HepG2 (cell line): ENCODE data around the gene DGCR2. TPM values are rescaled to one million over a fixed set of nuclear protein-coding genes. Genes with fewer than 3 reads are reported as not detected.

Experiments used
- BRCA1 ChIP-seq: sonication (generic); formaldehyde crosslinking; IDR thresholded peaks from 2 replicates; pipeline ENCODE4 v1.4.0; 2020; ENCODE audit warnings: missing genetic modification reagents
- CREM ChIP-seq, 2 experiments: sonication (generic) in 1 of 2; formaldehyde crosslinking in 1 of 2; IDR thresholded peaks; 2 replicates each; pipeline versions ENCODE4 v1.4.0 to v1.6.1; 2016 to 2020; ENCODE audit warnings: antibody characterized with exemption in 1 of 2, mild to moderate bottlenecking in 1 of 2, missing genetic modification reagents in 1 of 2
- DMAP1 ChIP-seq: IDR thresholded peaks from 2 replicates; pipeline ENCODE4 v1.6.1; 2016
- DZIP1 ChIP-seq: sonication (generic); formaldehyde crosslinking; IDR thresholded peaks from 2 replicates; pipeline ENCODE4 v1.5.0; 2020; ENCODE audit warnings: mild to moderate bottlenecking, missing genetic modification reagents
- HCFC1 ChIP-seq: fragments of 150-350 bp; IDR thresholded peaks from 2 replicates; pipeline ENCODE4 v1.6.1; 2014; ENCODE audit warnings: low read depth, low read length
- HES4 ChIP-seq: sonication (generic); formaldehyde crosslinking; IDR thresholded peaks from 2 replicates; pipeline ENCODE4 v1.9.0; 2021; ENCODE audit warnings: mild to moderate bottlenecking, missing genetic modification reagents, borderline replicate concordance
- IRF1 ChIP-seq: sonication (generic); formaldehyde crosslinking; IDR thresholded peaks from 2 replicates; pipeline ENCODE4 v1.4.0; 2020; ENCODE audit warnings: low read depth, mild to moderate bottlenecking, missing genetic modification reagents
- MYC ChIP-seq: sonication (generic); formaldehyde crosslinking; IDR thresholded peaks from 2 replicates; pipeline ENCODE4 v1.9.0; 2021; ENCODE audit warnings: missing genetic modification reagents, borderline replicate concordance
- NONO ChIP-seq, 2 experiments: fragments of 450-650 bp in 1 of 2; sonication (generic) in 1 of 2; formaldehyde crosslinking in 1 of 2; IDR thresholded peaks in 1 of 2; conservative IDR thresholded peaks in 1 of 2; 2 replicates each; pipeline versions ENCODE4 v1.6.1 to v1.8.0; 2017 to 2022; ENCODE audit warnings: mild to moderate bottlenecking in 1 of 2, missing genetic modification reagents in 1 of 2, moderate library complexity in 1 of 2
- RFX1 ChIP-seq: fragments of 450-650 bp; IDR thresholded peaks from 2 replicates; pipeline ENCODE4 v1.6.1; 2017
- RFXAP ChIP-seq: sonication (generic); formaldehyde crosslinking; IDR thresholded peaks from 2 replicates; pipeline ENCODE4 v1.4.0; 2020; ENCODE audit warnings: missing genetic modification reagents, borderline replicate concordance
- USF2 ChIP-seq, 2 experiments: sonication (generic) in 1 of 2; formaldehyde crosslinking in 1 of 2; IDR thresholded peaks; 2 replicates each; pipeline versions ENCODE4 v1.5.1 to v1.6.1; 2011 to 2020; ENCODE audit warnings: borderline replicate concordance in 1 of 2, low read depth in 1 of 2, low read length in 1 of 2, mild to moderate bottlenecking in 1 of 2, missing genetic modification reagents in 1 of 2, moderate library complexity in 1 of 2
- YY1 ChIP-seq: IDR thresholded peaks from 2 replicates; pipeline ENCODE4 v1.6.1; 2011; ENCODE audit warnings: low read length, low read depth, moderate library complexity, mild to moderate bottlenecking; ENCODE audit not compliant: insufficient read depth, insufficient replicate concordance
- ZFP1 ChIP-seq: IDR thresholded peaks from 2 replicates; pipeline ENCODE4 v1.6.1; 2016
- ZNF101 ChIP-seq: sonication (generic); formaldehyde crosslinking; IDR thresholded peaks from 2 replicates; pipeline ENCODE4 v1.4.0; 2020; ENCODE audit warnings: mild to moderate bottlenecking, low read depth, missing genetic modification reagents, borderline replicate concordance
- ZNF160 ChIP-seq: sonication (generic); formaldehyde crosslinking; IDR thresholded peaks from 2 replicates; pipeline ENCODE4 v1.8.0; 2022; ENCODE audit warnings: mild to moderate bottlenecking, inconsistent platforms, missing genetic modification reagents
- ZNF788 ChIP-seq: sonication (generic); formaldehyde crosslinking; IDR thresholded peaks from 2 replicates; pipeline ENCODE4 v1.5.0; 2020; ENCODE audit warnings: mild to moderate bottlenecking, missing genetic modification reagents, borderline replicate concordance
- ZNF790 ChIP-seq: sonication (generic); formaldehyde crosslinking; IDR thresholded peaks from 2 replicates; pipeline ENCODE4 v1.8.0; 2022; ENCODE audit warnings: missing genetic modification reagents, mild to moderate bottlenecking, borderline replicate concordance
- polyA plus RNA-seq, 8 experiments: library from polyadenylated mRNA; depleted of rRNA in 3 of 8; stranded (reverse) in 7 of 8; unstranded in 1 of 8; fragments of >200 nt; fragmentation: Illumina TruSeq in 4 of 8; extraction: Trizol in 4 of 8; gene quantifications; 2 replicates each; pipeline versions ENCODE4 v1.2.1 to v1.2.3, GENCODE V29; 2011 to 2016; ENCODE audit warnings: low read depth in 4 of 8, missing spikeins in 1 of 8, mixed read lengths in 1 of 8; ENCODE audit not compliant: insufficient read depth in 1 of 8
- total RNA-seq, 5 experiments: library from RNA; depleted of rRNA; stranded (reverse); fragments of >200 nt; fragmentation: Illumina TruSeq; extraction: Trizol; gene quantifications; 2 replicates each; pipeline ENCODE4 v1.2.3, GENCODE V29; 2016; ENCODE audit warnings: low read depth in 1 of 5
- TF ChIP-seq, protein P1 (sequence below): sonication (generic); formaldehyde crosslinking; IDR thresholded peaks from 2 replicates; pipeline ENCODE4 v1.5.0; 2020; ENCODE audit warnings: mild to moderate bottlenecking, missing genetic modification reagents

Gene DGCR2
- total and polyA plus RNA-seq, 2 of the 13 experiments (the other 11 are each of a cell fraction or from before 2014, with no cell fraction given) = 23.1 to 35.3 TPM

DNA sequence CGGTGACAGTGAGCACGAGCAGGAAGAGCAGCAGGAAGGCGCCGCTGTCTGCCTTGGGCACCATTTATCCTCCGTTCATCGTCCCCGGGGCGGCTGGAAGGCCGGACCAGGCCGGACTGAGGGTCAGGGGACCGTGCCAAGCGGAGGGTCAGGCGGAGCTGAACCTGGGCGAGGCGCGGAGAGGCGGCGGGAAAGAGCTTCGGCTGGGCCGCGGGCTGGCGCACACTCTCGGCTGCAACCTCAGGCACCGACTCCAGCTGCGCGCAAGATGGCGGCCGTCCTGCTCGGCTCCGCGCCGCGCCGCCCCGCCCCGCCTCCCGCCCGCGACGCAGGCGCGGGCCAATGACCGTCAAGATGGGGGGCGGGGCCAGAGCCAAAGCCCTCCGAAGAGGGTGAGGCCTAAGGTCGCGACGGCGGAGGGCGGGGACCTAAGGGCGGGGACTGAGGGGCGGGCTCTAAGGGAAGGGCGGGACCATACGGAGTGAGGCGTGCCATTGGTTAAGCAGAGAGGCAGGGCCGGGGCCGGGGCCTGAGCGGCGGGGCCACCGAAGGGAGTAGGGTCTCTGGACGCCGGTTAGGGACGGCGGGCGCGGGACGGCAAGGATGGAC lies at the start of gene DGCR2 (continued):
- TF ChIP-seq DZIP1 (CRISPR knock-in tag) (no peak), ZNF160 (CRISPR knock-in tag) (0 out of 2 replicates have a peak, but pooled peaks have one; percentile 2), CREM (IDR thresholded peaks at IDR 0.05) (no peak), CREM (CRISPR knock-in tag; IDR thresholded peaks at IDR 0.05) (no peak), RFX1 (no peak), DMAP1 (CRISPR knock-in tag) (peak; percentile 20; the same call in 1 of the 2 replicates), ZFP1 (CRISPR knock-in tag) (no peak), ZNF790 (CRISPR knock-in tag) (no peak), USF2 (IDR thresholded peaks at IDR 0.05; ENCODE audit: low read depth, low read length) (no peak), USF2 (CRISPR knock-in tag; IDR thresholded peaks at IDR 0.05; ENCODE audit: borderline replicate concordance) (no peak), YY1 (peak; percentile 95), RFXAP (no peak), HES4 (CRISPR knock-in tag) (0 out of 2 replicates have a peak, but pooled peaks have one; percentile 4), ZNF788 (no peak; the same call in 1 of the 2 replicates), MYC (peak; percentile 34; the same call in 1 of the 2 replicates), BRCA1 (CRISPR knock-in tag) (no peak), ZNF101 (CRISPR knock-in tag) (no peak), NONO (IDR thresholded peaks at IDR 0.05) (no peak), NONO (CRISPR knock-in tag; conservative IDR thresholded peaks at IDR 0.05) (0 out of 2 replicates have a peak, but pooled peaks have one; percentile 15), HCFC1 (peak; percentile 25; the same call in 1 of the 2 replicates), IRF1 (CRISPR knock-in tag) (no peak)
- TF ChIP-seq, protein P1, sequence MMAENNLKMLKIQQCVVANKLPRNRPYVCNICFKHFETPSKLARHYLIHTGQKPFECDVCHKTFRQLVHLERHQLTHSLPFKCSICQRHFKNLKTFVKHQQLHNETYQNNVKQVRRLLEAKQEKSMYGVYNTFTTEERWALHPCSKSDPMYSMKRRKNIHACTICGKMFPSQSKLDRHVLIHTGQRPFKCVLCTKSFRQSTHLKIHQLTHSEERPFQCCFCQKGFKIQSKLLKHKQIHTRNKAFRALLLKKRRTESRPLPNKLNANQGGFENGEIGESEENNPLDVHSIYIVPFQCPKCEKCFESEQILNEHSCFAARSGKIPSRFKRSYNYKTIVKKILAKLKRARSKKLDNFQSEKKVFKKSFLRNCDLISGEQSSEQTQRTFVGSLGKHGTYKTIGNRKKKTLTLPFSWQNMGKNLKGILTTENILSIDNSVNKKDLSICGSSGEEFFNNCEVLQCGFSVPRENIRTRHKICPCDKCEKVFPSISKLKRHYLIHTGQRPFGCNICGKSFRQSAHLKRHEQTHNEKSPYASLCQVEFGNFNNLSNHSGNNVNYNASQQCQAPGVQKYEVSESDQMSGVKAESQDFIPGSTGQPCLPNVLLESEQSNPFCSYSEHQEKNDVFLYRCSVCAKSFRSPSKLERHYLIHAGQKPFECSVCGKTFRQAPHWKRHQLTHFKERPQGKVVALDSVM (CRISPR knock-in tag) = no peak
